DMS 273 (cell line): ENCODE data around the gene ARHGEF28.

Experiments used
- DNase-seq: peaks from one replicate; lab custom pipeline; 2025; ENCODE audit not compliant: unreplicated experiment; lab: John Stamatoyannopoulos, UW

Gene ARHGEF28

DNA sequence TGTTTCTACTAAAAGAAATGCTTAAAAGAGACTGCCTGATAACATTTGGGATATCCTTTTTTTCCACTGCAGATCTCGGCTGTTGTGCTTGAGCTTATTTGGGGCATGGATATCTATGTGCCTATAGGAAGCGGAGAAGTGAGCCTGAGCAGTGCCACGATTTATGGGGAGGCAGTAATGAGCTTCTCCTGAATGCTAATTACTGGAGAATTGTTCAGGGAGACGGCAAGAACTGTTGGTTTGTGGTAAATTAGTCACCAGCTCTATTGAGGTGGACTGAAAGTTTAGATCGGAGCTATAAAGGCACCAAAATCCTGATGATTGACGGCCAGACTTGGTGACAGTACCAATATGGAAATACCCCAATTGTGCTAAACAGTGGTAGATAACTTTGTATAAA lies 186.5 kb downstream of the ARHGEF28 start:
- DNase-seq: no peak

DNA sequence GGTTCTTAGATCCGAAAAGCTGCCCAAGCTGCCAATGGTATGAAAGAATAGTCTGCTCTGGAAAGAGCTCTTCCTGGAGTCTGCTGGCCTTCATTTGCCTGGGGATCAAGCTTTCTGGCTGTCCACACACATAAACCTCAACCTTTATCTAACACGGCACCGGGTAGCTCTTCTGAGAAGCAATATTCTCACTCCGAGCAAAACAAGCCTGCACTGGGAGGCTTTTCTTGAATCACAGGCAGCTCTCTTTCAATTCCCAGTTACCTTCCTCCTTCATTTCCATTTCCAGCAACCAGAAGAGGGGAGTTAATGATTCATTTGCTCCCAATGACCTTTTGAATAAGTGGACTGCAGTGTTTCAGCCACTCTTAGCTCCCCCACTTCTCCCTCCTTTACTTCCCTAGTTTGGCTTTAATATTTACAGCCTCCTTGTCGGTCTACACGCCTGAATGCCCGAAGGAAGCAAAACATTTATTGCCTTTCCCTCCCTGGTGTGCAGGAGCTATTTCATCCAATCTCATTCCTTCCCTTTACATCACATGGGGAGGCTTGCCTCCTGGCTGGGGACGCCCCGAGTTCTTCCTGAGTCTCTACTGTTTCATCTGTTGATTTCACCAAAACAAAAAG lies 187.1 kb downstream of the ARHGEF28 start:
- no peak for DNase-seq

- no peak for DNase-seq
Measured at GRCh38 chr5:73814233-73814846, 188.3 kb downstream of the ARHGEF28 start.

- no peak for DNase-seq
Measured at GRCh38 chr5:73815631-73816030, 189.6 kb downstream of the ARHGEF28 start.

- DNase-seq: no peak
Measured at GRCh38 chr5:73816656-73817420, 190.8 kb downstream of the ARHGEF28 start.

GRCh38 chr5:73818357-73818756 lies 192.4 kb downstream of the ARHGEF28 start:
- no peak for DNase-seq

DNA sequence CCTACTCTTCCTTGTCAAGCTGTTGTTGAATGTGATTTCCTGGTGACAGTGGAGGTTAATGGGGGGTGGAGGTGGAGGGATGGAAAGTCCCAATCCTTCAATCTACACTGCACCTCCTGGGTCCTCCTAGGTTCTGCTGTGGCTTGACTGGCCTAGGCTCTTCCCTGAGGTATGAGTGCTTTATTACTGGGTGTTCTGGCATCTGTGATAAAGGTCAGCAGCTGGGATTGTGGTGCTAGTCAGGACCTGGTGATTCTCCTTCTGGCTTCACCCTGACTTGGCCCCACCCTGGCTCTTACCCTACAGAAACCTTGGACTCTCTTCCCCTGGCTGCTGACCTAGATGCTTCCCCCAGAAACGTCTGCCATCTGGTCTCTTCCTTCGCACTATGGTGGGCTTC lies 194.3 kb downstream of the ARHGEF28 start:
- no peak for DNase-seq

DNA sequence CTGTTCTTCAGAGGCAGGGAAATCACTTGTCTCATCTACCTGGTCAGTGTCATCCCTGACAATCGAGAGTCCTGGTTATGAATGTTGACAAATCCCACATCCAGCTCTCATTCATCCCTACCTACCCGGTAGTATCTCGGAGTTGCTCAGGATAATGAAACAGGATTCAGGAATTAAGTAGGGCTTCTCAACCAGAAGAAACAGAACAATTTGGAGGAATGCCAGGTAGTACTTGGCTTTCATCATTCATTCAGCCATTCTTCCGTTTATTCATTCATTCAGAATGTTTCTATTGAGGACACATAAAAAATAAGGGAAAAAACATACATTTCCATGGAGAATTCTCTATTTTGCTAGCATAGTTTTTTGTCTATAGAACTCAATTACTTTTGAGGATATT lies 195.0 kb downstream of the ARHGEF28 start:
- no peak for DNase-seq

GRCh38 chr5:73822278-73822988 lies 196.4 kb downstream of the ARHGEF28 start:
- no peak for DNase-seq

- no peak for DNase-seq
Measured at GRCh38 chr5:73822989-73823339, 197.0 kb downstream of the ARHGEF28 start.

DNA sequence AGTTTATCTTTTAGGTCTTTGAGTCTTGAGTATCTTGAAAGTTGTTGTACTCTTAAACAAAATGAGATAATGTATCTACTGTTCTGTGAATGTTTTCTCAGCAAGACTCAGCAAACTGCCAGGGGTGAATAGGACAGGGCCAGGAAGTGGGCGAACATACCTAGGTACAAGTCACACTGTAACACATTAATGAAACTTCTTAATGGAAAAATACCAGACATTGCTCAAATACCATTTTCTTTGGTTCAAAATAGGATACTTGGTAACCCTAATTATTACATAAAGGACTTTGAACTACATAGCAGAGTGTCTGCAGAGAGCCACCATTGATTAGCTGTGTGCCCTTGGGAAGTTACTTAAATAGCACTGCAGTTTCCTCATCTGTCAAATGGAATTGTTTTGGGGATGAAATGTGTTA lies 197.5 kb downstream of the ARHGEF28 start:
- DNase-seq: no peak

DNA sequence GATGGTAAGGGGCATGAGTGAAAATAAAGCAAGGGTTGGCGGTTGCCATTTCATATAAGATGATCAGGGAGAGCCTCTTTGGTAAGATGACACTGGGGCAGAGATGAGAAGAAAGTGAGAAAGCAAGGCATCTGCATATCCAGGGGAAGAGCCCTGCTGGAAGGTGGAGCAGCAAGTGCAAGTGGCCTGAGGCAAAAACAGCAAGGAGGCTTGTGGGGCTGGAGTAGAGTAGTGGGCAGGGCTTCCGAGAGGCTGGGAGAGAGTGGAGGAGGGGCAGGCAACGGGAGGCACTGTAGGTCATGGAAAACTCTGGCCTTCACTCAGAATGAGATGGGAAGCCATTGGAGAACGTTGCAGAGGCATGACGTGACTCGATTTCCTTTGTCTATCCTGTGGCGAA lies 199.2 kb downstream of the ARHGEF28 start:
- no peak for DNase-seq

DNA sequence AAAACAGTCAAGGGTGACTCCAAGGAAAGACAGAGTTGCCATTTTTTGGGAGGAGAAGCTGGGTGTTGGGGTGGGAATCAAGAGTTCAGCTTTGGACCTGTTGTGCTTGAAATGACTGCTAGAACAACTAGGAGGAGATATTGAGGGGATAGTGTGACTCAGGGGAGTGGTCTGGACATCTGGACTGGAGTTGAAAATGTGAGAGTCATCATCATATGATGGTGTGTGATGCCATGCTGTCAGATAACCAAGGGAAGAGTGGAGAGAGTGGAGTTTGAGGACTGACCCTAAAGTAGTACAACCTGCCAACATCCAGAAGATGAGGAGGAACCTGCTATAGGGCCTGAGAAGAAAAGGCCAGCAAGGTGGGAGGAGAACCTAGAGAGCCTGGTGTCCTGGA lies 199.7 kb downstream of the ARHGEF28 start:
- no peak for DNase-seq

DNA sequence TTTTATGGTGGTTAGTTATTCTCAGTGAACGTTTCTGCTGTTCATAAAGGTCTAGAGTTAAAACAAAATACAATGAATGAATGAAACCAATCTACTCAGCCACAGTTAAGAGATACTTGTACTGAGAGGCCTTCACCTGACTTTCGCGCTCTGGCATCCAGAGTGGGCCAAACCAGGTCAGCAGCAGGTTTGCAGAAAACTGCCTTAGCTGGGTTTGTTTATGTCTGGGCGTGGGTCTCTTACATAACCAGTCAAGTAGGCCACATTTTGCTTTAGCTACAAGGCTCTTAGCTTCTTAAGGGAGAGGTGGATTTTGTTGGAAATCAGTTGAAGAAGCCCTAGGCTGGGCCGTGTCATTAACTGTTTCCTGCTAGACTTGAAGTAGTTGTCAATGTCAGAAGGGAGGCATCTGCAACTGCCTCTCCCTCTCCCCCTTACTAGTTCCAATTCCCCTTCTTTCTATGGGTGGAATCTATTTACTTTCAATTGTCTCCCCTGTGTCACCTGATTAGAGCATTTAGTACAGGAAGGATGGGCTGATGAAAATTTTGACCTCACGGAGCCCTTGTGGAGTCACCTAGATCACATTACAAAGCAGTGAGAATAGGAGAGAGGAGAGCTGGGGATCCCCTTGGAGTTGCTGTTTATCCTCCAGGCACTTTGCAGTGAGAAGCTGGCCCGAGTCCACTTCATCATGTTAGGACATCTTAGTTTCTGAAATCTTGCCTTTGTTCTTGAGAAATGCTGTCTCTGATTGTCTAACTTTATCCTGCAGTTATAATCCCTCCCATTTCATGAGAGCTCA lies 200.5 kb downstream of the ARHGEF28 start:
- DNase-seq: no peak

DNA sequence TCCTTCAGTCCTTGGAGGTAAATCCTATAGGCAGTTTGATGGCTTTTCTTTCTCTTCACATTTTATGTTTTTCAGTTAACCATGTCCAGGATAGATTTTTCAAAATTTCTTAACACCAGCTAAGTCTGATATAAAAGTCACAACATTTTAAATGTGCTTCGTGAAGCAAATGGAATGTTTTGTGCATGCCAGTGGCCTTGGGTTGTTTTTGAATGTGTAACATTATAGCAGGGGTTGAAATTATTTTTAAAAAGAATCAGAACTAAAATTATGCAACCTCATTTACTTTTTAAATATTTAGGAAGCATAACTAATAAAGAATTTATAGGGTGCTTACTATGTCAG lies 201.1 kb downstream of the ARHGEF28 start:
- no peak for DNase-seq

DNA sequence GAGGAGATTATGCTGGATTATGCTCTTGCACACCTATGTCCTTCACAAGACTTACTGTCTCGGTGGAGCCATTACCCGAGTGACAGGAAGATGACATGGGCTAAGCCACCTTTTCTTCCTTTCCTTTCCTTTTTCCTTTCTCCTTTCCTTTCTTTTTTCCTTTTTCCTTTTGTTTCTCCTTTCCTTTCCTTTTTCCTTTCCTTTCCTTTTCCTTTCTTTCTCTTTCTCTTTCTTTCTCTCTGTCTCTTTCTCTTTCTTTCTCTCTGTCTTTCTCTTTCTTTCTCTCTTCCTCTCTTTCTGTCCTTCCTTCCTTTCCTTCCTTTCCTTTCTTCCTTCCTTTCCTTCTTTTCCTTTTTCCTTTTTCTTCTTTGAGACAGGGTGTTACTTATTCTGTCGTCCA lies 202.5 kb downstream of the ARHGEF28 start:
- no peak for DNase-seq

DNA sequence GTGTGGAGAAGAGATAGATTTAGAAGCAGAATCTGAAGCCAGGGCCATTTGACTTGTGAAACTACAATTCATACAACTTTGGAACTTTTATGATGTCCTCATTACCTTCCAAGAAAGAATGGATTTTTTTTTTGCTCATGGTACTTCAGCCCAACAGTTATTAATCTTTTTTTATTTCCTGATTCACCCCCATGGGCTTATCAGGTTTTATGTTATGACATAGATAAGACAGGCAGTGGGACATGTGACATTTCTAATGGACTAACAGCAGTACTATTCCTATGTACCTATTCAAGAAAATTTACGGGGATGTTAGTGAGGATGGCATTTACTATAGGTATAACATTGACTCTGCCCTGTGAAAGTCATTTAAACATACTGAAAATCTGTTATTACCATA lies 204.7 kb downstream of the ARHGEF28 start:
- no peak for DNase-seq

DNA sequence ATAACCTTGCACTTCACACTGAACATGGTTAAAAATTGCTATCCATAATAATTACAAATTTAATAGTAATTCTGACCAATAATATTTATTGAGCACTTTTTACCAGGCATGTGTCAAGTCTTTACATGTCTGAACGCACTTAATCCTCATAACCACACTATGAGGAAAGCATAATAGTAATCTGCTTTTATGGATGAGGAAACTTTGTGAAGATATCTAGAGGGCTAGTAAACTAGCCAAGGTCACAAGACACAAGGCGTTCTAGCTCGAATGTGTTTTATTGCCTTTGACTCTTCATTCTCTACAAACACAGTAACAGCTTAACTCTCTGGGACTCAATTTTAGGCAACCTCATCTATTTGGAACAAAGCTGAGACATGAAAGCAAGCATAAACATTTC lies 205.1 kb downstream of the ARHGEF28 start:
- DNase-seq: no peak

DNA sequence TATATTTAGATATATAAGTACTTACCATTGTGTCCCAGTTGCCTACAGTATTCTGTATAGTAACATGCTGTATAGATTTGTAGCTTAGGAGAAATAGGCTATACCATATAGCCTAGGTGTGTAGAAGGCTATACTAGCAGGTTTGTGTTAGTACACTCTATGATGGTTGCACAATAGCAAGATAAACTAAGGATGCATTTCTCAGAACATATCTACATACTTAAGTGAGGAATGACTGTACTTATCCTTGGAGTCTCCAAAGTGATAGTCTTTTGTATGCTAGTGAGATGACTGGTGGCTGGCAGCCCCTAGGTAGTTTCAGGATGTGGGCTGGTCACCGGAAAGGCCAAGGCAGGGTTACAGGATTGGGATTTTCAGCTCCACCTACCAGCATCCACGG lies 208.7 kb downstream of the ARHGEF28 start:
- no peak for DNase-seq

GRCh38 chr5:73835726-73836125 lies 209.7 kb downstream of the ARHGEF28 start:
- no peak for DNase-seq

GRCh38 chr5:73836607-73837006 lies 210.6 kb downstream of the ARHGEF28 start:
- DNase-seq: no peak
